ENCODE measurements around the gene CYP20A1. TPM values are rescaled to one million over a fixed set of nuclear protein-coding genes. Genes with fewer than 3 reads are reported as not detected.
"Not testable (repeated sequence)": the region's sequence is repeated elsewhere in the genome, so short reads cannot be mapped to it uniquely, and the experiment has no call there.

Gene CYP20A1, protein sequence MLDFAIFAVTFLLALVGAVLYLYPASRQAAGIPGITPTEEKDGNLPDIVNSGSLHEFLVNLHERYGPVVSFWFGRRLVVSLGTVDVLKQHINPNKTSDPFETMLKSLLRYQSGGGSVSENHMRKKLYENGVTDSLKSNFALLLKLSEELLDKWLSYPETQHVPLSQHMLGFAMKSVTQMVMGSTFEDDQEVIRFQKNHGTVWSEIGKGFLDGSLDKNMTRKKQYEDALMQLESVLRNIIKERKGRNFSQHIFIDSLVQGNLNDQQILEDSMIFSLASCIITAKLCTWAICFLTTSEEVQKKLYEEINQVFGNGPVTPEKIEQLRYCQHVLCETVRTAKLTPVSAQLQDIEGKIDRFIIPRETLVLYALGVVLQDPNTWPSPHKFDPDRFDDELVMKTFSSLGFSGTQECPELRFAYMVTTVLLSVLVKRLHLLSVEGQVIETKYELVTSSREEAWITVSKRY
- total RNA-seq: 10 to 100 TPM; 23.3 to 27.9 TPM
- long read RNA-seq, transcript CYP20A1-201 (13 exons, 1,949 nt): major isoform, 26 of 50 reads
- long read RNA-seq, partial matches to known transcripts: 5 of 50 reads
- long read RNA-seq, other reads (novel, unspliced or antisense): 15 of 50 reads

DNA sequence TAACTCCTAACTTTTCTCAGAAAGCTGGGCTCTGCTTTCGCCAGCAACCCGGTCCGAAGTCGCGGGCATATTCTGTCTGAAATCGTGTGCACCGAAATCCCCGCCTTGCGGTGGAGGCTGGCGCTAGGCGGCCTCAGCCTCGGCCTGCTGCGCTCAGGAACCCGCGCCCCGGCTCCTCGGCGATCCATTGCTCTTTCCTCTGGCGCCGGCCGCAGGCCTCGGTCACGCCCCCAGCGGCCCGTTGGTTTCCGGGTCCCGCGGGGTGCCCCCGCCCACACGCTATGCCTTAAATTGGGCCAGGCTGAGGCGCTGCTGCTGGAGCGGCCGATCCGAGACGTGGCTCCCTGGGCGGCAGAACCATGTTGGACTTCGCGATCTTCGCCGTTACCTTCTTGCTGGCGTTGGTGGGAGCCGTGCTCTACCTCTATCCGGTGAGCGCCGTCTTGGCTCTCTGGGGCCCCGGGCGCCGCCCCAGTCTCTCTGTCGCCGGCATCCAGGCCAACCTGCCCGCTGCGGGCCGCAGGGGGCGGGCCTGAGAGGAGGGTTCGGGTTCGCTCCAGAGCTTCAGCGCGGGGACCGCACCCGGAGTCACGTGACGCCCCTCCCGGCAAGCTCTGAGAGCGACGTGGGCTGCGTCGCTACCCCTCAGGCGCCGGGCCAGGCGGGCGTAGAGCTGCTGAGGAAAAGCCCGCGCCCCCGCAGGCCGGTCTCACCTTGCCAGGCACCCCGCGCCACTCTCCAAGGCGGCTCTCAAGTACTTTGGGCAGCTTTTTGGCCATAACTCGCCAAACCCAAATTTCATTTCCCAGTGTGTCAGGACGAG lies at the start of gene CYP20A1:
Gene CYP20A1 (plus strand): TSS at position 315 of the 823 bp plus-strand sequence. CDS start 45 bp downstream, at position 360.
- peak; percentile 94 for ATAC-seq
- DNase-seq: peak; percentile 96 to 98
- intact Hi-C loops (cut with DNase I, micrococcal nuclease): no loop called here

DNA sequence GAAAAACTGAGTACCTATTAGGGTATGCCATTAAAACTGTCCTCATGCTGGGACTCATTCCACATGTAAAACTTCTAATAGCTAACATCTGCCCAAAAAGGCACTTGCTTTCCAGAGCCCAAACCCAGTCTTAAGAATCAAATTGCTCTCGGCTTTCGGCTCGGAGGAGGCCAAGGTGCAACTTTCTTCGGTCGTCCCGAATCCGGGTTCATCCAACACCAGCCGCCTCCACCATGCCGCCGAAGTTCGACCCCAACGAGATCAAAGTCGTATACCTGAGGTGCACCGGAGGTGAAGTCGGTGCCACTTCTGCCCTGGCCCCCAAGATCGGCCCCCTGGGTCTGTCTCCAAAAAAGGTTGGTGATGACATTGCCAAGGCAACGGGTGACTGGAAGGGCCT lies 48.3 kb upstream of the CYP20A1 start:
- ATAC-seq; DNase-seq; intact Hi-C loops (cut with DNase I, micrococcal nuclease): not testable (repeated sequence)

DNA sequence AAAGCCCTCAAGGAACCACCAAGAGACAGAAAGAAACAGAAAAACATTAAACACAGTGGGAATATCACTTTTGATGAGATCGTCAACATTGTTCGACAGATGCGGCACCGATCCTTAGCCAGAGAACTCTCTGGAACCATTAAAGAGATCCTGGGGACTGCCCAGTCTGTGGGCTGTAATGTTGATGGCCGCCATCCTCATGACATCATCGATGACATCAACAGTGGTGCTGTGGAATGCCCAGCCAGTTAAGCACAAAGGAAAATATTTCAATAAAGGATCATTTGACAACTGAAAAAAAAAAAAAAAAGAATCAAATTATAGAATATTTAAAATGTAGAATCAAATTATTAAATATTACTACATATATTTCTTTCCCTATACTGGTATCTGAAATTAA lies 47.8 kb upstream of the CYP20A1 start:
- ATAC-seq; intact Hi-C loops (cut with DNase I, micrococcal nuclease); DNase-seq: not testable (repeated sequence)

DNA sequence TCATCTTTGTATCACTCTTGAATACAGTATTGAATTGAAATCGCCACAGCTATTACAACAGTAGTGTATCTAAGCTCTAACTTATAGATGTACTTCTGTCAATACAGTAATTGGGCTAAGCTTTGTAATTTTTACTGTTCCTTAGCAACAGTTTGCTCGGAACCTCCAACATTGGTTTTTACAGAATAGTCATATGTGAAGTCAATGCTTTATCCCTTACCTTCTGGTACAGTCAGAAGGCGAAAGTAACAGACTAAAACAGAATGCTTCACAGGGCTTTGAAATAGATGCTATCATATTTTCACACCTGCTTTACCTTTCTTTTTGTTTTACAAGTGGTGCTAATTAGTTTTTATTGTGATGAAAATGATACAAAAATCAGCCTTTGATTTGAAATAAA lies 46.9 kb upstream of the CYP20A1 start:
- ATAC-seq: no peak
- no peak for DNase-seq
- intact Hi-C loops (cut with DNase I, micrococcal nuclease): no loop called here

DNA sequence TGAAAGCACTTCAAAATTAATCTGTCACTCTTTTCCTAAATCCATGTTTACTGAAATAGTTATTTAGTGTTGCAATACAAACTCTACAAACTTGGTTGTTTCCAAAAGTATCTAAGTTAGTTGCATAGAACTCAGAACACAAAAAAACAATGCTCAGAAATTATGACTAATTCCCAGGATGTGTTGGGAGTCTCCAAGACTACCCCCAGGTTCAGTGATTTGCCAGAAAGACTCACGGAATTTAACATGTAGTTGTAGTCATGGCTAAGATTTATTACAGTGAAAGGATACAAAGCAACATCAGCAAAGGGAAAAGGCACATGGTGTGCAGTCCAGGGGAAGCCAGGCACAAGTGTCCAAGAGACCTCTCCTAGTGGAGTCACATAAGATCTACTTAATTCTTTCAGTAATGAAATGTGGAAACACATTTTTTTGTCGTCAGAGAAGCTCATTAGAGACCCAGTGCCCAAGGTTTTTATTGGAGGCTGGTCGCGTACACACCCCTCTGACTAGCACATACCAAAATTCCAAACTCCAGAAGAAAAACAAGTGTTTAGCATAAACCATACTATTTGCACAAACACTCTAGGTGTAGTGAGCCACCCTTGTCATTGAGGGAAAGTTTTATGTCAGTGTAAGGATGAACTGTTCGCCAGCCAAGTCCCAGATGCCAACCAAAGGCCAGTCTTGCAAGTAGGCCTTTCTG lies 43.3 kb upstream of the CYP20A1 start:
- ATAC-seq: no peak
- intact Hi-C loops (cut with DNase I, micrococcal nuclease): no loop called here

DNA sequence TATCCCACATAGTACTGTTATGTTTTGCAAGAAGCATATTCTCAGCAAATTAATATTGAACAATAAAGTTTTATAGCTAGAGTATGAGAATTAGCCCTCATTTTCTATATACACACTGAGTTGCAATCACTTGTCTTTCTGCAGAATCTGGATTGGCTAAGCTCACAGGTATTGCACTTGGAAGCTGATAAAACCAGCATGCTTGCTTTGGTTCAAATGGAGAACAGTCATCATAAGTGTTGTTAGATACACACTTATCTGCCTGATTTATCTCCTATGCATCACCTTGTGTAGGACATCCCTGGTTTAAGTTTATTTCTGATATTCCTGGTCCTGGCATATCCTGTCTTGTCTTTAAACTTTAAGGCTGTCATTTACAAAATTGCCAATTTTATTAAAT lies 38.0 kb upstream of the CYP20A1 start:
- no peak for ATAC-seq
- intact Hi-C loops (cut with DNase I, micrococcal nuclease): no loop called here
- DNase-seq: no peak

More for the DNA sequence above, 43.3 kb upstream of the CYP20A1 start:
- no peak for DNase-seq

DNA sequence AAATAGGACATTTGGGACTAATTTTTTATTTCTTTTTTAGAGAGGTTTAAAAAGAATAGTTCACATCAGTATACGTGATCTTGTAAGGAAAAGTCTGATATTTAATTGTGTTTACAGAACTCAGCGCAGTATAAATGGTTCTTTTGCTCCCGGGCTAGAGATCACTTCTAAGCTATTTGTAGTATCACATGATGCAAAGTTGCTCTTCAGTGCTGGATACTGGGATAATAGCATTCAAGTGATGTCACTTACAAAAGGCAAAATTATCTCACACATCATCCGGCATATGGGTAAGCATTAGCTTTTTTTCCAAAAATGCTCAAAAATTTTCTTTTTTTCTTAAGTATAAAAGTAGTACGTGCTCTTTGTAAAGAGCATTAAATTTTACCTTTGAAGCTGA lies 37.4 kb upstream of the CYP20A1 start:
- intact Hi-C loops (cut with DNase I, micrococcal nuclease): no loop called here
- ATAC-seq (no peak), DNase-seq (no peak)

DNA sequence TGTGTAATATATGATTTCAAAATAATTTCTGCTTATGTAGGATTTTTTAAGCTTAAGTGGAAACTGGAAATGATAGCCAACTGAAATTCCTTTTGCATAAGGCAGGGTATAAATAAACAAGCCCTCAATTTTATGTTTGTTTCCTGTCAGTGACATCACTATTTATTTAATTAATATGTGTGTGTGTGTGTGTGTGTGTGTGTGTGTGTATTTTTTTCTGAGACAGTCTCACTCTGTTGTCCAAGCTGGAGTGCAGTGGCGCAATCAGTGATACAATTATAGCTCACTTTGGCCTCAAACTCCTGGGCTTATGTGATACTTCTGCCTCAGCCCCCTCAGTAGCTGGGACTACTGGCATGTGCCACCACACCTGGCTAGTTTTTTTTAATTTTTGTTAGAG lies 29.3 kb upstream of the CYP20A1 start:
- no peak for ATAC-seq
- intact Hi-C loops (cut with DNase I, micrococcal nuclease): no loop called here
- DNase-seq: no peak

DNA sequence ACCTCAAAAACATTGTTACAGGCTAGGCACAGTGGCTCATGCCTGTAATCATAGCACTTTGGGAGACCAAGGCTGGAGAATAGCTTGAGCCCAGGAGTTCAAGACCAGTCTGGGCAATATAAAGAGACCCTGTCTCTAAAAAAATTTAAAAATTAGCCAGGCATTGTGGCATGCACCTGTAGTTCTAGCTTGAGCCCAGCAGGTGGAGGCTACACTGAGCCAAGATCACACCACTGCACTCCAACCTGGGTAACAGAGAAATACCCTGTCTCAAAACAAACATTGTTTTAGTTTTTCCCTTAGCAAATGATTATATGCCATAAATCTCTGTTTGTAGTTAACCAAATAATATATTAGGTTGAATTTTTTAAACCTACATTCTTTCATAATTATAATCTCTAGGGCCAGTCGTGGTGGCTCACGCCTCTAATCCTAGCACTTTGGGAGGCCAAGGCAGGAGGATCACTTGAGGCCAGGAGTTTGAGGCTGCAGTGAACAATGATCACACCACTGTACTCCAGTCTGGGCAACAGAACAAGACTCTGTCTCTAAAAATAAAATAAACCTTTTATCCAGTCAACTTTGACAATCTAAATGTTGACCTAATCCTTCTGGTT lies 13.3 kb upstream of the CYP20A1 start:
- DNase-seq (peak in 1 of 2 donors; percentile 16), ATAC-seq (peak; percentile 73)
- intact Hi-C loops (cut with DNase I, micrococcal nuclease): no loop called here

DNA sequence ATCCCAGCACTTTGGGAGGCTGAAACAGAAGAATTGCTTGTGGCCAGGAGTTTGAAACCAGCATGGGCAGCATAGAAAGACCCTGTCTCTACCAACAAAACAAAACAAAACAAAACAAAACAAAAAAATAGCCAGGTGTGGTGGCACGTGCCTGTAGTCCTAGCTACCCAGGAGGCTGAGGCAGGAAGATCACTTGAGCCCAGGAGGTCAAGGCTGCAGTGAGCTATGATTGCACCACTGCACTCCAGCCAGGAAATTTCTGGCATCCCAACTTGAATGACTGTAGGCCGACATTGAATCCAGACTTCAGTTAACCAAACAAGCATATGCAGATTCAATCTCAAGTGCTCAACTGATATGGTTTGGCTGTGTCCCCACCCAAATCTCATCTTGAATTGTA lies 9.1 kb upstream of the CYP20A1 start:
- DNase-seq; ATAC-seq; intact Hi-C loops (cut with DNase I, micrococcal nuclease): not testable (repeated sequence)

DNA sequence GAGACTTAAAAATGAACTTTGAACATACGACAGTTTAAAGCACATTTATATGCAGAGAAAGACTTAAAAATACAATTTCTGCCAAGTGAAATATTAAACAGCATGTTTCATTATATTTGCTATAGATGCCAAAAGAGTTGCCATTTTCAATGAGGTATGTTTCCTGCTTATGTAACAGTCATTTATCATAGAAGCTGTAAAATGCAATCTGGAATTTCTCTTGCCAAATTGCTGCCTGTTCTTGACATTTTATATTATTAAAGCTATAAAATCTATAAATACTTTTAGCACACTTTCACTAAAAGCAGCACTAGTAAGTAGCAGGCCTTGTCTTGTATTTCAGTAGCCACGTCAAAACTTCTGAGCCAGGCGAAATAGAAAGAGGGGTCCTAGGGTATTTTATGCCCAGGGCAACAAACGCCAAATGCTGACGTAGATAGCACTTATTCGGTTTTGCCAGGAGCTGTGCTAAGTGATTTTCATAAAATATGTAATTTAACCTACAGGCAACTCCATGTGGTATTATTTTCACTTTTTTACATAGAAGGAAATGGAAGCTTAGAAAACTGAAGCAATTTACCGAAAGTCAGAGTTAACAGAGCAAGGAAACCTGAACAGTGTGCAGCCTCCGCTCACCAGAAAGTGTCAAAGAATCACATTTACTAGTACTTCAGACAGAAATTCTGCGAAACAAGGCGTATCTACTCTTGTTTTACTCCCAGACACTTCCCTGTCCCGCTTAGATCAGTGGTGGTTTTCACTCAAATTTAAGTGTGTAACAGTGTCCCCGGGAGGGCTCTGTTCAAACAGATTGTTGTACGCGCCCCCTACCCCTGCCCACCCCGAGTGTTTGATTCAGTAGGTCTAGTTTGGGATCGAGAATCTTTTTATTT lies 1.2 kb upstream of the CYP20A1 start:
- DNase-seq: no peak
- no peak for ATAC-seq
- intact Hi-C loops (cut with DNase I, micrococcal nuclease): no loop called here

DNA sequence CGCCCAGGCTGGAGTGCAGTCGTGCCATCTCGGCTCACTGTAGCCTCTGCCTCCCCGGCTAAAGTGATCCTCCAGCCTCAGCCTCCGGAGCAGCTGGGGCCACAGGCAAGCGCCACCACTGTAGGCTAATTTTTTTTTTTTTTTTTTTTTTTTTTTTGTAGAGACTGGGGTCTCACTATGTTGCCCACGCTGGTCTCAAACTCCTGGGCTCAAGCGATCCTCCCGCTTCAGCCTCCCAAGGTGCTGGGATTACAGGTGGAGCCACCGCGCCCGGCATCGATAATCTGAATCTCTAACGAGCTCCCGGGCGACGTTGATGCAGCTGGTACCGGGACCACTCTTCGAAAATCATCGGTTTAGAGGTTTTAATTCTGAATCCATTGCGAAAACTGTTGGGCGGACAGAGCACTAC lies 520 bp upstream of the CYP20A1 start:
- ATAC-seq (peak; percentile 2), DNase-seq (peak in 1 of 2 donors; percentile 27)
- intact Hi-C loops (cut with DNase I, micrococcal nuclease): no loop called here

DNA sequence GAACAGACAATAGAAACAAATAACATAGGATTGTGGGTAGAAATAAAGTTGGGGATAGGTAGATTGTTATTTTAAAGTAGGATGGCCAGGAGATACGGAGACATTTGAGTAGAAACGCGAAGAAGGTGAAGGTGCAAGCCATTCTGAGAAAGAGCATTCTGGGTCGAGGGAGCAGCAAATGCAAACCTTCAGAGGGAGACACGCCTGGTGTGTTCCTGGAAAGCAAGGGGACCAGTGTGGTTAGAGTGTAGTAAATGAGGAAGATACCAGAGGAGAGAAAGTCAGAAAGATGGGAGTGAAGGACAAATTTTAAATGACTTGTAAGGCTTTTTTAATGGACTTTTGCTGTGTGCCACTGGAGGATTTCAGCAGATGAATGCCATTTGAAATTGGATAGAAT lies 1.7 kb downstream of the CYP20A1 start:
- DNase-seq (no peak), ATAC-seq (no peak)
- intact Hi-C loops (cut with DNase I, micrococcal nuclease): no loop called here

DNA sequence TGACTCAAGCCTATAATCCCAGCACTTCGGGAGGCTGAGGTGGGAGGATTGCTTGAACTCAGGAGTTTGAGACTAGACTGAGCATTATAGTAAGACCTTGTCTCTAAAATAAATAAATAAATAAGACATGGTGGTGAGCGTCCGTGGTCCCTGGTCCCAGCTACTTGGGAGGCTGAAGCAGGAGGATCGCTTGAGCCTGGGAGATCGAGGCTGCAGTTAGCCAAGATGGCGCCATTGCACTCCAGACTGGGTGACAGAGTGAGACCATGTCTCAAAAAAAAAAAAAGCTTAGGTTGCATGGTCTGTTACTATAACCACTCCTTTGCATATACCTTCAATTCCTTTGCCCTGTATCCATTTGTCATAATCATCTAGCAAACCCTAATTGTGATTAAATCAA lies 3.7 kb downstream of the CYP20A1 start:
- no peak for ATAC-seq
- intact Hi-C loops (cut with DNase I, micrococcal nuclease): no loop called here

DNA sequence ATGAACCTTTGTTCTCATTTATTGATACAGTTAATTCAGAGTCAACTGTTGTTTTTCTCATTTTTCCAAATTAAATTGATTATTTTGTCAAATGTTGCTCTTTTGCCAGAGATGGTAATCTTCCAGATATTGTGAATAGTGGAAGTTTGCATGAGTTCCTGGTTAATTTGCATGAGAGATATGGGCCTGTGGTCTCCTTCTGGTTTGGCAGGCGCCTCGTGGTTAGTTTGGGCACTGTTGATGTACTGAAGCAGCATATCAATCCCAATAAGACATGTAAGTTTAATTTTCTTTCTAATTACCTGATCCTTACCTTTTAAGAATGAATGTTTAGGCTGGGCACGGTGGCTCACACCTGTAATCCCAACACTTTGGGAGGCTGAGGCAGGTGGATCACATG lies 7.8 kb downstream of the CYP20A1 start:
- no peak for ATAC-seq
- DNase-seq: no peak
- intact Hi-C loops (cut with DNase I, micrococcal nuclease): no loop called here

More for the DNA sequence above, 3.7 kb downstream of the CYP20A1 start:
- no peak for DNase-seq

DNA sequence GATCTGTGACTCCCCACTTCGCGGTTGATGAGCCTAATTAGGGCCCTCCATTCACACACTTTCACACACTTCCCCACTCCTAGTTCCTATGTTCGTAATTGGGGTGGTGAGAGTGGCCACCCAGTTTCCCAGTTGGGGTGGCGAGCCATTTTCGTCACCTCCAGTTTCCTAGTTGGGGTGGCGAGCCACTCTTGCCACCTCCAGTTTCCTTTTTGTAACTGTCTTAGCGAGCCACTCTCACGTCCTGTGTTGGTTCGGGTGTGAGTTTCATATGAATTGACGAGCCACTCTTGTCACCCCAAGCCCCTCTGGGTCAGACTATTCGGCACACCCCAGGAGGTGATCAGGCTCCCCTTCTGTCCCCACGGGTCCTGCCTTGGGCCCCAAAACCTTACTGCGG lies 14.0 kb downstream of the CYP20A1 start:
- intact Hi-C loops (cut with DNase I, micrococcal nuclease): no loop called here
- ATAC-seq (no peak), DNase-seq (no peak)

DNA sequence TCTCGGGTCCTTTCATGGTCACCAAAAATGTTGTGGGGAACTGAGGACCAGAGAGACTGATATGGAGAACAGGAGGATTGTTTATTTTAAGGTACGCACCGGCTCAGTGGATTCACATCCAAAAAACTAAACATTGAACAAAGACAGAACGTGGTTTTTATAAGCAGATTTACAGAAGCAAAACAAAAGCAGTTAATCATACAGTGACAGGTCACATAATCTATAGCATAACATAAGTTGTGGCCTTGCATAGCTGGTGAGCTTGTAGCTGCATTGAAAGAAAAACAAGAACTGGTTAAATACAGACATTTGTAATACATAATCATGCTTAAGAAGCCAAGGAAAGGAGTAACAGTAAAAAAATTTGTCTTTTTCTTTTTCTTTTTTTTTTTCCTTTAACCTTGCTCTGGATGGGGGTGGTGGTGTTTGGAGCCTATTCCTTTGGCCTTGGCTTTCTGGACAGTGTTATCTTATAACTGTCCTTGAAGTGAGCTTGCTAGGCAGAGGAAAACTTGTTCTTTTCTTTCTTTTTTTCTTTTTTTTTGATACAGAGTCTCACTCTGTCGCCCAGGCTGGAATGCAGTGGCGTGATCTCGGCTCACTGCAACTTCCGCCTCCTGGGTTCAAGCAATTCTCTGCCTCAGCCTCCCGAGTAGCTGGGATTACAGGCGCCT lies 14.7 kb downstream of the CYP20A1 start:
- DNase-seq; intact Hi-C loops (cut with DNase I, micrococcal nuclease); ATAC-seq: not testable (repeated sequence)
